Pancreas (tissue), 10 donors: ENCODE results near the gene SNX24. TPM values are rescaled to one million over a fixed set of nuclear protein-coding genes. Genes with fewer than 3 reads are reported as not detected.

Experiments used
- ATAC-seq, 4 donors: fragments of 200-7000 bp; cut with Tn5 transposase; one replicate each; pipeline versions ENCODE4 v1.8.0 to v1.9.1; 2020; ENCODE audit warnings: mild to moderate bottlenecking in 4 of 4, moderate library complexity in 4 of 4
- DNase-seq, 6 donors: peaks; one replicate each; pipeline ENCODE4 v3.0.0-alpha.2; 2020
- FAIRE-seq: peaks from 2 replicates; lab custom pipeline; 2012; peaks lifted over from hg19 to GRCh38; lab: Jason Lieb, UNC
- H3K27ac ChIP-seq, 4 donors: fragments of 200-600 bp; sonication (generic); 1 replicate in 3 of 4; 2 replicates in 1 of 4; pipeline versions ENCODE4 v1.5.0 to v1.8.0; 2020
- H3K27me3 ChIP-seq, 4 donors: fragments of 200-600 bp; one replicate each; pipeline ENCODE4 v1.8.0; 2021
- H3K36me3 ChIP-seq, 3 donors: fragments of 200-600 bp; sonication (generic) in 1 of 3; one replicate each; pipeline versions ENCODE4 v1.5.0 to v1.8.0; 2020 to 2021
- H3K4me1 ChIP-seq, 3 donors: fragments of 200-600 bp; one replicate each; pipeline ENCODE4 v1.8.0; 2021
- H3K4me3 ChIP-seq, 4 donors: fragments of 200-600 bp; sonication (generic) in 2 of 4; one replicate each; pipeline versions ENCODE4 v1.5.0 to v1.8.0; 2020 to 2021
- H3K9me3 ChIP-seq, 4 donors: fragments of 200-600 bp; one replicate each; pipeline ENCODE4 v1.8.0; 2021
- CTCF ChIP-seq, 4 donors: fragments of 200-600 bp; sonication (generic) in 3 of 4; IDR thresholded peaks; one replicate each; pipeline versions ENCODE4 v1.5.0 to v1.8.0; 2021; ENCODE audit warnings: antibody characterized with exemption in 4 of 4
- WGBS, 2 donors: extraction: QIAGEN DNeasy Blood & Tissue Kit; methylation state at CpG; one replicate each; pipeline ENCODE4 v1.1.7; 2013; 5-methylcytosine and 5-hydroxymethylcytosine counted together
- intact Hi-C, 3 donors: fragments of 100-400 bp; cut with DNase I; formaldehyde crosslinking; loops; one replicate each; pipeline versions ENCODE4 v1.11.1 to v1.14.2; 2022
- polyA plus RNA-seq, 2 donors: library from polyadenylated mRNA; stranded (reverse); fragments of 200-250 nt; gene quantifications; one replicate each; pipeline ENCODE4 v1.2.3, GENCODE V29; 2013
- total RNA-seq, 6 donors: library from RNA; stranded (reverse); fragmentation: NEBNext Ultra II Directional in 4 of 6; extraction: Animal tissue kit (Norgen Biotek cat#: 25700) in 4 of 6; gene quantifications; one replicate each; pipeline versions ENCODE4 v1.2.1 to v1.2.4, GENCODE V29; 2021 to 2023
- donor health status: healthy with polysubstance abuse.
- donor health status: DM: no; HTN: no; CAD: no; lungs with moderate emphysema.
- donor health status: DM: no; HTN: no; CAD: no.
- donor health status: control.
- donor health status: control.
- donor health status: Bipolar disorder and iron deficiency.
- donor health status: DM: yes; HTN: yes; CAD: no.
- donor health status: DM: no; HTN: no; CAD: no.
- donor health status: DM: no; HTN: no; CAD: no.
- donor health status: DM: yes; HTN: yes; CAD: no.

Gene SNX24
- total and polyA plus RNA-seq, 8 donors = 5.2 to 10.0 (median 6.9) TPM

GRCh38 chr5:122897283-122897602 is 51.8 kb downstream of the SNX24 start:
- FAIRE-seq (no peak), ATAC-seq (no peak), DNase-seq (no peak)
- Histone ChIP-seq H3K4me1 (no peaks in the 10 kb centered on the region), H3K36me3 (no peaks in the 10 kb centered on the region), H3K4me3 (no peak overlapping the region), H3K27me3 (no peaks in the 10 kb centered on the region), H3K9me3 (no peaks in the 10 kb centered on the region), H3K27ac (no peak overlapping the region)
- intact Hi-C loops = no loop called here
- no peak for TF ChIP-seq CTCF (IDR thresholded peaks at IDR 0.05)

GRCh38 chr5:122901346-122901745 is 55.9 kb downstream of the SNX24 start:
- FAIRE-seq (no peak), DNase-seq (no peak)

GRCh38 chr5:122902263-122902662 is 56.9 kb downstream of the SNX24 start:
- WGBS, 2 donors = 79 to 92% methylated on average over 1 of the region's 1 CpG
- TF ChIP-seq CTCF (IDR thresholded peaks at IDR 0.05) = no peak
- intact Hi-C loops = no loop called here
- no peaks in the 10 kb centered on the region for H3K9me3 ChIP-seq
- H3K4me3 ChIP-seq = no peak overlapping the region
- FAIRE-seq = no peak
- no peaks in the 10 kb centered on the region for H3K4me1 ChIP-seq
- ATAC-seq = no peak
- no peak for DNase-seq
- no peak overlapping the region for H3K27ac ChIP-seq
- no peaks in the 10 kb centered on the region for H3K36me3 ChIP-seq
- H3K27me3 ChIP-seq = no peaks in the 10 kb centered on the region

More at GRCh38 chr5:122901346-122901745, 55.9 kb downstream of the SNX24 start:
- Histone ChIP-seq H3K27ac (no peak overlapping the region), H3K36me3 (no peaks in the 10 kb centered on the region), H3K4me3 (no peak overlapping the region), H3K9me3 (no peaks in the 10 kb centered on the region), H3K4me1 (no peaks in the 10 kb centered on the region), H3K27me3 (no peaks in the 10 kb centered on the region)
- intact Hi-C loops = no loop called here
- ATAC-seq = no peak
- TF ChIP-seq CTCF (IDR thresholded peaks at IDR 0.05) = no peak
- 88 to 89% methylated on average over 2 of the region's 2 CpGs for WGBS, 2 donors

- H3K4me3 ChIP-seq = no peak overlapping the region
- DNase-seq (no peak), FAIRE-seq (no peak), ATAC-seq (no peak)
- H3K9me3 ChIP-seq = no peaks in the 10 kb centered on the region
- no peak overlapping the region for H3K27ac ChIP-seq
- intact Hi-C loops = no loop called here
- H3K36me3 ChIP-seq = no peaks in the 10 kb centered on the region
- H3K4me1 ChIP-seq = no peaks in the 10 kb centered on the region
- WGBS, 2 donors = 72 to 78% methylated on average over 4 of the region's 4 CpGs
- no peak for TF ChIP-seq CTCF (IDR thresholded peaks at IDR 0.05)
- H3K27me3 ChIP-seq = no peaks in the 10 kb centered on the region
These were observed 61.4 kb downstream of the SNX24 start for GRCh38 chr5:122906768-122907167.

GRCh38 chr5:122907276-122907675 is 61.9 kb downstream of the SNX24 start:
- Histone ChIP-seq H3K36me3 (no peaks in the 10 kb centered on the region), H3K9me3 (no peaks in the 10 kb centered on the region), H3K27ac (no peak overlapping the region), H3K4me3 (no peak overlapping the region), H3K4me1 (no peaks in the 10 kb centered on the region), H3K27me3 (no peaks in the 10 kb centered on the region)
- TF ChIP-seq CTCF (IDR thresholded peaks at IDR 0.05) = no peak
- no peak for FAIRE-seq
- no peak for ATAC-seq
- DNase-seq = no peak
- WGBS, 2 donors = 82 to 89% methylated on average over 3 of the region's 3 CpGs
- intact Hi-C loops = no loop called here
